HG03175 (cell line): ENCODE measurements around the gene ANKRD42.
A peak's percentile ranks its signal among the peaks of the same experiment; 100 is the strongest.

Experiments used
- ATAC-seq: cut with Tn5 transposase; IDR thresholded peaks from one replicate; pipeline ENCODE4 v1.9.1; 2021; ENCODE audit warnings: mild to moderate bottlenecking, moderate library complexity; ENCODE audit not compliant: unreplicated experiment

ANKRD42 gene

GRCh38 chr11:83285151-83285770, 91.7 kb downstream of the ANKRD42 start:
- ATAC-seq = peak; percentile 35

- peak; percentile 87 for ATAC-seq
These were observed 92.4 kb downstream of the ANKRD42 start, which contains the start of gene CCDC90B for GRCh38 chr11:83285771-83286528. Gene CCDC90B, minus strand, starts transcription at chr11:83286367. Its CDS starts 395 bp downstream, at chr11:83285972.

GRCh38 chr11:83287631-83288030, 94.1 kb downstream of the ANKRD42 start:
- no peak for ATAC-seq

GRCh38 chr11:83292709-83293456, 99.4 kb downstream of the ANKRD42 start:
- ATAC-seq = peak; percentile 70

- no peak for ATAC-seq
These were observed 99.9 kb downstream of the ANKRD42 start for GRCh38 chr11:83293457-83293774.

- no peak for ATAC-seq
These were observed 100.7 kb downstream of the ANKRD42 start for GRCh38 chr11:83294208-83294607.
